Hypothalamus (tissue), 51 donors: ENCODE results near the gene AGAP6.
A peak's percentile ranks its signal among the peaks of the same experiment; 100 is the strongest.
"Not testable (repeated sequence)": the region's sequence is repeated elsewhere in the genome, so short reads cannot be mapped to it uniquely, and the experiment has no call there.

ENCODE experiments used
- DNase-seq, 51 donors: peaks; one replicate each; lab custom pipeline; 2025; lab: John Stamatoyannopoulos, UW

Gene AGAP6

GRCh38 chr10:49988376-49988775, at the start of gene AGAP6:
TSS of gene AGAP6 (plus strand) at chr10:49988406. CDS start at chr10:49988716, 310 bp downstream.
- DNase-seq: not testable (repeated sequence)

- peak; percentile 5 to 89 (median 63) for DNase-seq
These were observed 46.5 kb upstream of the AGAP6 start, which contains the start of the genes PARG and TIMM23B for GRCh38 chr10:49941447-49942338. TSS of gene PARG (minus strand) at chr10:49942027. CDS start at chr10:49941725, 302 bp downstream. TSS of gene TIMM23B (plus strand) at chr10:49942053. CDS start at chr10:49942195, 142 bp downstream.

DNA sequence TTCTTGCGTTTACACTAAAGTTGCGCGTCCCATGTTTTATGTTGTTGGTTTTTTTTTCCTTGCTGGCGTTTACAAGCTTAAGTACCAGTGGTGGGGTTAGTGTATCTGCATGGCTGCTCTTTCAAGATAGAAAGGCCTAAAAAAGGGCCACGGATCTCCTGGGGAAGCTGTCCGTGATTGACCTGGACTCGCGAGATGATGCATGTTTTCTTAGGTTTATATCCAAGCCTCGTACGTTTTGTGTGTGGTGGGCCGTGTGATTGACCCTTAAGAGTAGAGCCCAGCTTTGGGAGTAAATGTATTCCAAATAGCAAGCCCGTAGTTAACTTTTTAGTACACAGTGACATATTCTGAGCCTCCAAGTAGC, 45.9 kb upstream of the AGAP6 start:
- DNase-seq: peak in 1 of 51 donors; percentile 4

DNA sequence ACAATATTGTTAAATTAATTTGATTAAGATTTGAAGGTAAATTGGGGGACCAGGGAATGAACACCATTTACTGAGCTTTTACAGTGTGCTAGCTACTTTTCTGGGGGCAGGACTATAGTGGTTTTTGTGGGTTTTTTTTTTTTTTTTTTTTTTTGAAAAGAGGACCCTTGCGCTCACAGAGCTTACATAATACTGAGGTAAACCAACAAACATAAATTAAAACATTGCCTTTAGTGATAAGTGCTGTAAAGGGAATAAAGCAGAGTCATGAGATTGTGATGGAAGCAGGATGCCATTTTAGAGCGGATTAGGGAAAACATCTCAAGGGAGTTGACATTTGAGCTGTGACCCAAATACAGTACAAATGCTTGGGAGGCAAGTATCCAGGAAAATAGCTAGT, 44.6 kb upstream of the AGAP6 start:
- DNase-seq: not testable (repeated sequence)

DNA sequence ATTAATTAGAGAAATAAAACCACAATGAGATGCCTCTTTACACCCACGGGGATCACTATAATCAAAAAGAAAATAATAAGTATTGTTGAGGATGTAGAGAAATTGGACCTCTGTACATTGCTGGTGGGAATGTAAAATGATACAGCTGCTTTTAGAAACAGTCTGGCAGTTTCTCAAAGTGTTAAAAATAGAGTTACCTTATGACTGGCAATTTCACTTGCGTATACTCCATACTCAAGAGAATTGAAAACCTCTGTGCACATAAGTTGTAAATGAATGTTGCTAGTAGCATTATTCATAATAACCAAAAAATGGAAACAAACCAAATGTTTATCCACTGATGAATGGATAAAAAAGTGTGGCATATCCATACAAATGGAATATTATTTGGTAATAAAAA, 40.1 kb upstream of the AGAP6 start:
- not testable (repeated sequence) for DNase-seq

- not testable (repeated sequence) for DNase-seq
These were observed 39.5 kb upstream of the AGAP6 start for GRCh38 chr10:49948737-49949136.

GRCh38 chr10:49952006-49952405, 36.2 kb upstream of the AGAP6 start:
- DNase-seq: not testable (repeated sequence)

DNA sequence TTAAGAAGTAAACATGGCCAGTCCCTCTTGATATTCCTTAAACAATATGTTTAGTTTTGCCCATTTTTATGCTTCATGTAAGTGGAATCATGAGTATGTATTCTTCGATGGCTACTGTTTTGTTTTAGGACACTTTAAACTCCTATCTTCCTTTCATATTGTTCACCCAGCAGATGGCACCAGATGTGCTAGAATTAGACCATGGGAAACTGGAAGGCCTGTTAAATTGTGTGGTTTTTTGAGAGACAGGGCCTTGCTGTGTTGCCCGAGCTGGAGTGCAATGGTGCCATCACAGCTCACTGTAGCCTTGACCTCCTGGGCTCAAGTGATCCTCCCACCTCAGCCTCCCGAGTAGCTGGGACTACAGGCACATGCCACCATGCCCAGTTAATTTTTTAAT, 35.1 kb upstream of the AGAP6 start:
- not testable (repeated sequence) for DNase-seq

DNA sequence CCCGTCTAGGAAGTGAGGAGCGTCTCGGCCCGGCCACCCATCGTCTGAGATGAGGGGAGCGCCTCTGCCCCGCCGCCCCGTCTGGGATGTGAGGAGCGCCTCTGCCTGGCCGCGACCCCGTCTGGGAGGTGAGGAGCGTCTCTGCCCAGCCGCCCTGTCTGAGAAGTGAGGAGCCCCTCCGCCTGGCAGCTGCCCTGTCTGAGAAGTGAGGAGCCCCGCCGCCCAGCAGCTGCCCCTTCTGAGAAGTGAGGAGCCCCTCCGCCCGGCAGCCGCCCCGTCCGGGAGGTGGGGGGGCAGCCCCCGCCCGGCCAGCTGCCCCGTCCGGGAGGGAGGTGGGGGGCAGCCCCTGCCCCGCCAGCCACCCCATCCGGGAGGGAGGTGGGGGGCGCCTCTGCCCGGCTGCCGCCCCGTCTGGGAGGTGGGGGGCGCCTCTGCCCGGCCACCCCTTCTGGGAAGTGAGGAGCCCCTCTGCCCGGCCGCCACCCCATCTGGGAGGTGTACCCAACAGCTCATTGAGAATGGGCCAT, 17.8 kb upstream of the AGAP6 start:
- not testable (repeated sequence) for DNase-seq

GRCh38 chr10:49971466-49971865, 16.7 kb upstream of the AGAP6 start:
- not testable (repeated sequence) for DNase-seq

GRCh38 chr10:49972094-49972493, 16.1 kb upstream of the AGAP6 start:
- not testable (repeated sequence) for DNase-seq

- DNase-seq: not testable (repeated sequence)
These were observed 10.4 kb upstream of the AGAP6 start for GRCh38 chr10:49977756-49978155.

DNA sequence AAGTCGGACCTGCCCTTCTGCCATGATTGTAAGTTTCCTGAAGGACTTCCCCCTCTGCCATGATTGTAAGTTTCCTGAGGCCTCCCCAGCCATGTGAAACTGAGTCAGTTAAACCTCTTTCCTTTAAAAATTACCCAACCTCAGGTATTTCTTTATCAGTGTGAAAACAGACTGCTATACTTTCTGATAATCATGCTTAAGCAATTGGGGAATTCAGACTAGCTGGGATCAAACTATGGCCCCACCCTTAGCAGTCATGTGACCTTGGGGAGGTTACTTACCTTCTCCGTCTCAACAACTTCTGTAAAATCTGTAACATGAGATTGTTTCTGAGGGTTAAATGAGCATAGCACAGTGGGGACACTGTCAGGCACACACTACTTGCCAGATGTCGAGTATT, 999 bp upstream of the AGAP6 start:
- DNase-seq: not testable (repeated sequence)

DNA sequence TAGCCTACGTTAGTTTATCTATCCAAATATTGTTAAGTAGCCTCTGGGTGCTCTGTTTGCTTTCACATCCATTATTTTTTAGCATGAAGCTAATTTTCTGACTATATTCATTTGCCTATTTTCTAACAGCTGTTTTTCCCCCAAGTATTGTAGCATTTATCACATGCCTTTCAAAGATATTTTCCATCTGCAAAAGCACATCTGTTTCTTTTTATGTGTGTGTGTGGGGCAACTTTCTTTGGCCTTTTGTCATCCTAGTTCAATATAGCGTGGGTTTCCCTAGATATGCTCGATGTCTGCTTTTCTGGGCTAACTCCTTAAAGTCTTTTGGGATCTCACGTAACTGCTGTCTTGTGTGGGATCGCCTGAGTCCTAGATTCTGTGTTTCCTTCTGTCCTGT, 7.1 kb downstream of the AGAP6 start:
- not testable (repeated sequence) for DNase-seq

- DNase-seq: not testable (repeated sequence)
These were observed 25.8 kb downstream of the AGAP6 start for GRCh38 chr10:50014024-50014423.

DNA sequence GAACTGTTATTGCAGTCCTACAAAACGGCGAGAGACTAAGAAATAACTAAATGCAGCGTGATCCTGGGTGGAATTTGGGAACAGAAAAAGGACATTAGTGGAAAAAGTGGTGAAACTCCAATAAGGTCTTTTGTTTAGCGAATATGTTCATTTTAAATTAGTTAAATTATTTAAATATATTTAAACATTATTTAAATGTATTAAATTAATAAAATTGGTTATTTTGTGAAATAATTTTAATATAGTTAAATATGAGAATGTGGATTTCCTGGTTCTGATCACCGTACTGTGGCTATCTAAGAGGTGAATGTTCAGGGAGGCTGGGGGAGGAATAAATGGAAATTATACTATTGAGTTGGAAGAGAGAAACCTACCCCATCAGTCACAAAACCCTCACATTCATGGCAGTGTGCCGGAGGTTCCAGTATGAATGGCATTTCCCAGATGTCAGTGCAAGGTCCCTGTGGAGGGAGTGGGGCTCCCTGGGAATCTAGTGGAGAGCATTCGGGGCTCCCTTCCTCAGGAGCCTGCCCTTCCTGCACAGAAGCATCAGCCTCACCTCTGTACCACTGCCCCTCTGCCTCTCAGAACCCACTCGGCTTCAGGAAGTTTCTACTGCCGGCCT, 27.5 kb downstream of the AGAP6 start:
- not testable (repeated sequence) for DNase-seq

- DNase-seq: not testable (repeated sequence)
These were observed 28.7 kb downstream of the AGAP6 start for GRCh38 chr10:50016926-50017325.

DNA sequence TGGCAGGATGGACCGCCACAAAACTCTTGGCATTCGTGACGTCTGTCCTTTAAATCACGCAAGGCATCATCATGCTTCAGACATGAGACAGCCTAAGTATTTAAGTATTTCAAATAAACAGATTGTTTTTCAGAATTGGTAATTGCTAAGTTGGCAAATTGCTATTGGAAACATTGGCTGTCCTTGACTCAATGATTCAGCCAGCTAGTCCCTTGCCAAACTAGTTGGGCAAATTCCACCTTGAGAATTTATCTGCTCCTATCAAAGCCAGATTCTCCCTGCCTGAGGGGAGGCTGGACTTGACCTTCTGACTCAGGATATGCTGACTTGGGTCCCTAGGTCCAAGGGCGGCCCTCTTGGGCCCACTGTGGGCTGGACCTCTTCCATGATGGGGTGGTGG, 29.4 kb downstream of the AGAP6 start:
- not testable (repeated sequence) for DNase-seq

- not testable (repeated sequence) for DNase-seq
These were observed 31.1 kb downstream of the AGAP6 start for GRCh38 chr10:50019279-50019678.

DNA sequence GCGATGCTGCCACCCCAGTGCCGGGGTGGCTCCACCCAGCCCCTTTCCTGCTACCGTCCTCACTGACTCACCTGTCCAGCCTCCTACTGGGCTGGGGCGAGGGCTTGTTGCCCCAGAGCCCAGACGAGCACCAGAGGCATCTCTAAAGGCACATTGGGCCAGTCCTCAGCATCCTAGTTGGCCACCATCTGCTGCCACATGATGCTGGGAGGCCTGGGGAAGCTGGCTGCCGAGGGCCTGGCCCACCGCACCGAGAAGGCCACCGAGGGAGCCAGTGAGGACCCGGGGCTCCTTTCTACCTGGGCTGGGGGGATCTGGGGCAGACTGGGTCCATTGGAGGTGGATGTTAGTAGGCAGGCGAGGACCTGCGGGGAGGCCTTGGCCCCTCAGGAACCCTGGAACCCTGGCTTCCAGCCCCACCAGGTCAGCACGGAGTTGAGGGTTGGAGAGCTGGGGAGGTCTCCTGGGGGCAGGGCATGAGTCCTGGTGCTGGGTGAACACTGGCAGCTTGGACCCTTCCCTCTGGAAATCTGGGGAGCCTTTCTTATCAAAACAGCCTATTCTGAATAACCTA, 32.3 kb downstream of the AGAP6 start:
- not testable (repeated sequence) for DNase-seq

DNA sequence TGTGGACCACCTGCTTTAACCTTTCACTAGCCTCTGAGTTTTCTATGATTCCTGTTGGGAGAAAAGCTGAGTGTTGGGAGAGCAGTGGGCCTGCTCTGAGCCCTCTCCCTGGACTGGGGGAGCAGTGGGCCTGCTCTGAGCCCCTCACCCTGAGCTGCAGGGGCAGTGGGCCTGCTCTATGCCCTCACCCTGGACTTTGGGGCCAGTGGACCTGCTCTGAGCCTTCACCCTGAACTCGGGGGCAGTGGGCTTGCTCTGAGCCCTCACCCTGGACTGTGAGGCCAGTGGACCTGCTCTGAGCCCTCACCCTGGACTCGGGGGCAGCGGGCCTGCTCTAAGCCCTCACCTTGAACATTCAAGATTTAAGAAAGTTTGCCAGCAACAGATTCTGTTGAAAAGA, 33.4 kb downstream of the AGAP6 start:
- DNase-seq: no peak
